Heart left ventricle (tissue), 16 donors: Measurements from ENCODE around the gene THADA. TPM values are rescaled to one million over a fixed set of nuclear protein-coding genes. Genes with fewer than 3 reads are reported as not detected.
"Not testable (repeated sequence)": the region's sequence is repeated elsewhere in the genome, so short reads cannot be mapped to it uniquely, and the experiment has no call there.

Experiments used
- ATAC-seq, 4 donors: fragments of 200-7000 bp; cut with Tn5 transposase; one replicate each; pipeline ENCODE4 v1.9.1; 2020 to 2022; ENCODE audit warnings: moderate library complexity in 4 of 4, mild to moderate bottlenecking in 3 of 4, moderate number of reproducible peaks in 1 of 4
- DNase-seq, 5 donors: peaks; one replicate each; pipeline ENCODE4 v3.0.0-alpha.2; 2020
- H3K27ac ChIP-seq, 12 donors: fragments of 200-600 bp; sonication (generic) in 4 of 12; one replicate each; pipeline versions ENCODE4 v1.5.0 to v1.8.0; 2016 to 2022; ENCODE audit warnings: mild to moderate bottlenecking in 2 of 12
- H3K27me3 ChIP-seq, 9 donors: fragments of 200-600 bp; sonication (generic) in 2 of 9; one replicate each; pipeline versions ENCODE4 v1.5.1 to v1.8.0; 2016 to 2022; ENCODE audit warnings: mild to moderate bottlenecking in 3 of 9
- H3K36me3 ChIP-seq, 9 donors: fragments of 200-600 bp; sonication (generic) in 2 of 9; one replicate each; pipeline versions ENCODE4 v1.5.0 to v1.8.0; 2018 to 2022; ENCODE audit warnings: mild to moderate bottlenecking in 2 of 9
- H3K4me1 ChIP-seq, 12 donors: fragments of 200-600 bp; sonication (generic) in 4 of 12; one replicate each; pipeline versions ENCODE4 v1.5.0 to v1.8.0; 2016 to 2022; ENCODE audit warnings: mild to moderate bottlenecking in 3 of 12
- H3K4me3 ChIP-seq, 12 donors: fragments of 200-600 bp; sonication (generic) in 4 of 12; one replicate each; pipeline versions ENCODE4 v1.5.0 to v1.8.0; 2017 to 2022; ENCODE audit warnings: mild to moderate bottlenecking in 9 of 12, moderate library complexity in 4 of 12
- H3K9me3 ChIP-seq, 12 donors: fragments of 200-600 bp; sonication (generic) in 4 of 12; one replicate each; pipeline versions ENCODE4 v1.5.0 to v1.8.0; 2016 to 2022; ENCODE audit warnings: mild to moderate bottlenecking in 1 of 12
- CTCF ChIP-seq, 12 donors: fragments of 200-600 bp; sonication (generic) in 4 of 12; IDR thresholded peaks; one replicate each; pipeline versions ENCODE4 v1.5.0 to v1.8.0; 2018 to 2022; ENCODE audit warnings: antibody characterized with exemption in 12 of 12, mild to moderate bottlenecking in 5 of 12
- POLR2A ChIP-seq, 2 donors: fragments of 450-650 bp; IDR thresholded peaks; one replicate each; pipeline ENCODE4 v1.6.1; 2017; ENCODE audit warnings: antibody characterized with exemption in 2 of 2, mild to moderate bottlenecking in 2 of 2, moderate library complexity in 2 of 2
- WGBS, 4 donors: extraction: QIAGEN DNeasy Blood & Tissue Kit in 2 of 4; methylation state at CpG; one replicate each; pipeline versions ENCODE4 v1.1.5 to v1.1.7; 2013 to 2018; 5-methylcytosine and 5-hydroxymethylcytosine counted together
- intact Hi-C, 10 donors: fragments of 100-400 bp; cut with DNase I; formaldehyde crosslinking; loops; one replicate each; pipeline versions ENCODE4 v1.11.1 to v1.14.2; 2022
- polyA plus RNA-seq, 2 donors: library from polyadenylated mRNA; stranded (reverse); fragments of 200-250 nt; gene quantifications; one replicate each; pipeline ENCODE4 v1.2.3, GENCODE V29; 2013
- total RNA-seq, 9 donors: library from RNA; depleted of rRNA in 2 of 9; stranded (reverse); fragments of >200 nt in 2 of 9; fragmentation: NEBNext Ultra II Directional in 3 of 9; extraction: Animal tissue kit (Norgen Biotek cat#: 25700) in 3 of 9; gene quantifications; one replicate each; pipeline versions ENCODE4 v1.1.0 to v1.2.4, GENCODE V29; 2016 to 2023
- donor health status: ischemic (EF 13 %, LVEDD 7.1; RV severe dilation, severe dysfunction).
- donor health status: healthy with polysubstance abuse.
- donor health status: DM: no; HTN: yes; CAD: no.
- donor health status: DM: no; HTN: no; CAD: no.
- donor health status: ischemic (EF 25% LVEDD 6.9; RV normal size, moderate dysfunction).
- donor health status: ischemic (EF 25% LVEDD 5.7; RV mildly dilated, moderate dysfunction).
- donor health status: healthy.
- donor health status: DM: yes; HTN: yes; CAD: no.
- donor health status: ischemic (EF 35%, LVEDD 5.7; RV mildly dilated, moderate dysfunction).
- donor health status: nonischemic (EF 11% LVEDD 7.7; RV severe dilation, severe dysfunction).
- donor health status: DM: yes; HTN: yes; CAD: no.
- donor health status: PGD.
- donor health status: ischemic (EF 29% LVEDD 5.4; RV normal size, mild dysfunction).
- donor health status: nonischemic (EF 23%, LVEDD 6.1; RV moderate dilation, normal function).

The THADA gene
- total and polyA plus RNA-seq, 11 donors = 6.8 to 21.4 (median 13.0) TPM

DNA sequence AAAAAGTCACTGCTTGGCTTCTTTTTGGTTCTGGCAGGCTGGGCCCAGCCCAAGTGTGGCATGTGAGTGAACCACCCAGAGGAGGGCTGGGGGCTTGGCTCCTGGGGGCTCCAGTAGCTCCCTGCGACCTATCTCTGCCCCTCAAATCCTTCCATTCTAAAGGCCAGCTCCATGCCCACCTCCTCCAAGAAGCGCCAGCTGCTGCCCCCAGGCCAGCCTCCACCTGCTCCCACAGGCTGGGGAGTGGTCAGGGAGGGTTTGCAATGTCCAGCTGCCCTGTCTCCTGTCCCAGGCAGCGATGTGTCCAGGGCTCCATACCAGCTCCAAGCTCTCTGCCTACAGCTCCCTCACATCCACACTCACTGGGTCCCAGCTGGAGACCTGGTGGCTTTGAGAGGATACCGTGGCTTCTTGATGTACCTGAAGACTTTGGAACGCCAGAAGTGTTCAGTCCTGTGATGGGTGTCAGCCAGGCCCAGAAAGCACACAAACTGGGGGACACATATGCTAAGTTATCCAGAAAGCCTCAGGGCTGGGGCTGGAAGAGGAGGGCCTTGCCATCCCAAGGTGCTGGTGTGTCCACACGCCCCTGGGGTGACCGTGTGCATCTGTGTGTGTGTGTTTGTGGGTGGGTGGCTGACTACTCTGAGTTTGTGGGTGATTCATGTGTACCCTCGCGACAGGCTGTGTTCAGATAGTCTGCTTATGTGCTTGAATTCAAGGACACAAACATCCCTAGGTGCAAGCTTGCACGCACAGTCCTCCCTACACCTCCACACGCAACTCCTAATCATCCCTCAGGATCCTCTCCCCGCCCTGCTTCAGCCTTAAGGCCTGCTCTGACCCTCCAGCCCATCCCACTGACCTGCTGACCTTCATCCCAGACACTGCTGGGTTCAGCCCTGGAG, 402.8 kb downstream of the THADA start:
- Histone ChIP-seq H3K27me3 (no peaks in the 10 kb centered on the region), H3K4me1 (peaks cover 0 to 39% (median 0%) of the 10 kb centered on the region in 12 donors), H3K4me3 (no peak overlapping the region), H3K9me3 (no peaks in the 10 kb centered on the region), H3K27ac (peak overlapping the region in 1 of 12 donors; percentile 79), H3K36me3 (no peaks in the 10 kb centered on the region)
- WGBS, 4 donors = 93 to 96% (median 95%) methylated on average over 9 to 12 of the region's 12 CpGs
- no peak for TF ChIP-seq POLR2A (IDR thresholded peaks at IDR 0.05)
- no peak for TF ChIP-seq CTCF (IDR thresholded peaks at IDR 0.05)
- intact Hi-C loops = no loop called here
- ATAC-seq (no peak), DNase-seq (no peak)

DNA sequence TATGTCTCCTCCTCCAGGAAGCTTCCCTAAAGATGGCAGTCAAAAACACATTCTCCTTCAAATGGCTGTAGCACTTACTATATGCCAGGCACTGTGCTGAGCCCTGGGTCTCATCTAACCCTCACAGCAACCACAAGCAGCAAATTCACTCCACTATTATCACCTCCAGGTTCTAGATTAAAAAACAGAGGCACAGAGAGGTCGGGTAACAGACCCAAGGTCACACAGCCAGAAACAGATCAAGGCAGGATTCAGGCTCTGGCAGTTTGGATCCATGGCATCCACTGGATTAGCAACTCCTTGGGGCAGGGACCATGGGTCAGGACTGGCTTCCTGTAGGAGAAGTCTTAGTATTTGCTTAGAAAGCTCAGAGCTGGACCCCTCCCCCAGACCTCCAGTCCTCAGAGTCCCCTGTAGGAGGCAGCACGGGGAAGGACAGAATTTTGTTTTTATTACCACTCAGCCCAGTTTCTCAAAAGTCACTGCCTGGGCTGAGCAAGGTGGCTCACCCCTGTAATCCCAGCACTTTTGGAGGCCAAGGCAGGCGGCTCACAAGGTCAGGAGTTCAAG, 403.8 kb downstream of the THADA start:
- WGBS, 4 donors = 81 to 93% (median 91%) methylated on average over 3 of the region's 3 CpGs
- Histone ChIP-seq H3K9me3 (no peaks in the 10 kb centered on the region), H3K36me3 (no peaks in the 10 kb centered on the region), H3K4me1 (peaks cover 0 to 33% (median 0%) of the 10 kb centered on the region in 12 donors), H3K4me3 (no peak overlapping the region), H3K27me3 (no peaks in the 10 kb centered on the region), H3K27ac (no peak overlapping the region)
- ATAC-seq = no peak
- TF ChIP-seq CTCF (IDR thresholded peaks at IDR 0.05) = no peak
- no peak for TF ChIP-seq POLR2A (IDR thresholded peaks at IDR 0.05)
- intact Hi-C loops = no loop called here
- no peak for DNase-seq

- Histone ChIP-seq H3K36me3 (no peaks in the 10 kb centered on the region), H3K27me3 (no peaks in the 10 kb centered on the region), H3K4me3 (no peak overlapping the region), H3K4me1 (peaks cover 0 to 41% (median 0%) of the 10 kb centered on the region in 12 donors), H3K9me3 (no peaks in the 10 kb centered on the region), H3K27ac (no peak overlapping the region)
- DNase-seq = no peak
- TF ChIP-seq CTCF (IDR thresholded peaks at IDR 0.05) (no peak), POLR2A (IDR thresholded peaks at IDR 0.05) (no peak)
- intact Hi-C loops = no loop called here
- 73 to 86% (median 83%) methylated on average over 10 of the region's 10 CpGs for WGBS, 4 donors
- no peak for ATAC-seq
Observed at GRCh38 chr2:43190311-43191052, 405.4 kb downstream of the THADA start.

DNA sequence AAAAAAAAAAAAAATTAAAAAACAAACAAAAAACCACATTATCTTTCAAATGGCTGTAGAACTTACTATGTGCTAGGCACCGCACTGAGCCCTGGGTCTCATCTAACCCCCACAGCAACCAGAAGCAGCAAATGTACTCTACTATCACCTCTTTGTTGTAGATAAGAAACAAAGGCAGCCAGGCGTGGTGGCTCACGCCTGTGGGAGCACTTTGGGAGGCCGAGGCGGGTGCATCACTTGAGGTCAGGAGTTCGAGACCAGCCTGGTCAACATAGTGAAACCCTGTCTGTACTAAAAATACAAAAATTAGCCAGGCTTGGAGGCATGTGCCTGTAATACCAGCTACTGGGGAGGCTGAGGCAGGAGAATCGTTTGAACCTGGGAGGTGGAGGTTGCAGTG, 406.0 kb downstream of the THADA start:
- H3K36me3 ChIP-seq, ATAC-seq, H3K4me3 ChIP-seq, DNase-seq, H3K27ac ChIP-seq, intact Hi-C loops, H3K27me3 ChIP-seq, H3K9me3 ChIP-seq: not testable (repeated sequence)
- 92 to 96% (median 94%) methylated on average over 7 of the region's 7 CpGs for WGBS, 4 donors
- H3K4me1 ChIP-seq = peaks cover 0 to 41% (median 0%) of the 10 kb centered on the region in 12 donors
